HepG2 (cell line): Measurements from ENCODE around the gene BSND. TPM values are rescaled to one million over a fixed set of nuclear protein-coding genes. Genes with fewer than 3 reads are reported as not detected.

Experiments used
- ATAC-seq: fragments of 200-7000 bp; cut with Tn5 transposase; 3 replicates; pipeline ENCODE4 v1.9.1; 2020; ENCODE audit warnings: mild to moderate bottlenecking, moderate library complexity
- BruUV-seq: library from RNA; stranded (reverse); fragments of 400-500 nt; replicated peaks from 2 replicates; lab custom pipeline; 2021; lab: Mats Ljungman, UMichigan
- CTCF ChIA-PET: fragments of 300-600 bp; formaldehyde crosslinking; extraction: SDS; loops from one replicate; lab custom pipeline; 2021; ENCODE audit warnings: low total read pairs, inconsistent platforms, low intra/inter-chr PET ratio; lab: Yijun Ruan, JAX
- POLR2A ChIA-PET: fragments of 350-600 bp; sonication (Branson Sonifier 250); formaldehyde crosslinking; loops from one replicate; lab custom pipeline; 2020; ENCODE audit warnings: antibody characterized with exemption, inconsistent platforms; lab: Yijun Ruan, JAX
- DNase-seq: peaks from one replicate; pipeline ENCODE4 v3.0.0-alpha.2; 2015; ENCODE audit warnings: low spot score
- FAIRE-seq: peaks from 3 replicates; lab custom pipeline; 2011; peaks lifted over from hg19 to GRCh38; lab: Jason Lieb, UNC
- H2AFZ ChIP-seq: one replicate; pipeline ENCODE4 v1.6.1; 2011; ENCODE audit warnings: low read length, inconsistent platforms
- H3K27ac ChIP-seq: fragments of 300-600 bp; 3 replicates; pipeline ENCODE4 v1.8.0; 2011; ENCODE audit warnings: mixed run types, mild to moderate bottlenecking, mixed read lengths, low read length, inconsistent platforms; ENCODE audit not compliant: insufficient read depth; ENCODE audit errors: extremely low read length
- H3K27me3 ChIP-seq, 2 experiments: fragments of 200-600 bp in 1 of 2; 2 replicates in 1 of 2; 3 replicates in 1 of 2; pipeline versions ENCODE4 v1.6.0 to v1.8.0; 2011; ENCODE audit warnings: low read length in 2 of 2, mild to moderate bottlenecking in 2 of 2, moderate library complexity in 2 of 2, inconsistent platforms in 1 of 2; ENCODE audit not compliant: insufficient read depth in 2 of 2, control insufficient read depth in 1 of 2
- H3K36me3 ChIP-seq, 2 experiments: fragments of 200-600 bp in 1 of 2; replicated peaks in 1 of 2; 2 replicates in 1 of 2; 3 replicates in 1 of 2; pipeline versions ENCODE4 v1.5.1 to v1.8.0; 2011; ENCODE audit warnings: low read length in 2 of 2, inconsistent platforms in 1 of 2; ENCODE audit not compliant: insufficient read depth in 2 of 2, control insufficient read depth in 1 of 2
- H3K4me1 ChIP-seq: 2 replicates; pipeline ENCODE4 v1.5.1; 2012; ENCODE audit warnings: low read length, inconsistent platforms; ENCODE audit not compliant: insufficient read depth
- H3K4me2 ChIP-seq: 2 replicates; pipeline ENCODE4 v1.6.0; 2011; ENCODE audit warnings: low read depth, low read length, inconsistent platforms
- H3K4me3 ChIP-seq, 3 experiments: fragments of 200-600 bp in 1 of 3; sonication (generic), shearing (Covaris generic) in 1 of 3; replicated peaks in 1 of 3; 2 replicates each; pipeline ENCODE4 v1.5.1; 2011 to 2016; ENCODE audit warnings: low read length in 3 of 3, inconsistent platforms in 2 of 3, low read depth in 2 of 3, mild to moderate bottlenecking in 2 of 3, control low read depth in 1 of 3, mixed read lengths in 1 of 3; ENCODE audit not compliant: insufficient read depth in 1 of 3
- H3K79me2 ChIP-seq: one replicate; pipeline ENCODE4 v1.6.1; 2011; ENCODE audit warnings: low read length, inconsistent platforms; ENCODE audit not compliant: insufficient read depth
- H3K9ac ChIP-seq: 2 replicates; pipeline ENCODE4 v1.6.0; 2011; ENCODE audit warnings: mild to moderate bottlenecking, low read depth, low read length, inconsistent platforms; ENCODE audit not compliant: insufficient read depth
- H3K9me3 ChIP-seq: 2 replicates; pipeline ENCODE4 v1.5.1; 2012; ENCODE audit warnings: mild to moderate bottlenecking, low read length
- H4K20me1 ChIP-seq: 2 replicates; pipeline ENCODE4 v1.6.0; 2011; ENCODE audit warnings: inconsistent platforms, mild to moderate bottlenecking, low read length, moderate library complexity; ENCODE audit not compliant: insufficient read depth
- DDIT3 ChIP-seq: sonication (generic); formaldehyde crosslinking; IDR thresholded peaks from 2 replicates; pipeline ENCODE4 v1.4.0; 2020; ENCODE audit warnings: mild to moderate bottlenecking, missing genetic modification reagents
- EEA1 ChIP-seq: sonication (generic); formaldehyde crosslinking; IDR thresholded peaks from 2 replicates; pipeline ENCODE4 v1.5.1; 2020; ENCODE audit warnings: mild to moderate bottlenecking, missing genetic modification reagents, borderline replicate concordance
- FOSL1 ChIP-seq: sonication (generic); formaldehyde crosslinking; IDR thresholded peaks from 2 replicates; pipeline ENCODE4 v1.9.0; 2021; ENCODE audit warnings: missing genetic modification reagents, borderline replicate concordance
- FOSL2 ChIP-seq: sonication (generic); formaldehyde crosslinking; IDR thresholded peaks from 2 replicates; pipeline ENCODE4 v1.4.0; 2020; ENCODE audit warnings: missing genetic modification reagents
- HDAC1 ChIP-seq: sonication (generic); formaldehyde crosslinking; IDR thresholded peaks from 2 replicates; pipeline ENCODE4 v1.5.1; 2020; ENCODE audit warnings: mild to moderate bottlenecking, missing genetic modification reagents
- HOXA5 ChIP-seq: sonication (generic); formaldehyde crosslinking; IDR thresholded peaks from 2 replicates; pipeline ENCODE4 v1.4.0; 2020; ENCODE audit warnings: missing genetic modification reagents
- MXI1 ChIP-seq: IDR thresholded peaks from 3 replicates; pipeline ENCODE4 v1.6.1; 2012; ENCODE audit warnings: low read depth, low read length, inconsistent platforms, borderline replicate concordance
- PLSCR1 ChIP-seq: sonication (generic); formaldehyde crosslinking; IDR thresholded peaks from 2 replicates; pipeline ENCODE4 v1.5.0; 2020; ENCODE audit warnings: missing genetic modification reagents, mild to moderate bottlenecking, borderline replicate concordance
- RAD51 ChIP-seq: fragments of 450-650 bp; IDR thresholded peaks from 2 replicates; pipeline ENCODE4 v1.6.1; 2016; ENCODE audit warnings: borderline replicate concordance
- RBAK ChIP-seq: sonication (generic); formaldehyde crosslinking; IDR thresholded peaks from 2 replicates; pipeline ENCODE4 v1.5.1; 2020; ENCODE audit warnings: mild to moderate bottlenecking, missing genetic modification reagents
- SCMH1 ChIP-seq: sonication (generic); formaldehyde crosslinking; IDR thresholded peaks from 2 replicates; pipeline ENCODE4 v1.9.0; 2021; ENCODE audit warnings: missing genetic modification reagents, mild to moderate bottlenecking, borderline replicate concordance
- SYNCRIP ChIP-seq: fragments of 200-400 bp; formaldehyde crosslinking; IDR thresholded peaks from 2 replicates; pipeline ENCODE4 v1.6.1; 2018; ENCODE audit warnings: mild to moderate bottlenecking, low read depth, low read length; ENCODE audit not compliant: insufficient read depth
- TFE3 ChIP-seq: IDR thresholded peaks from 2 replicates; pipeline ENCODE4 v1.6.1; 2016
- USF2 ChIP-seq, 2 experiments: sonication (generic) in 1 of 2; formaldehyde crosslinking in 1 of 2; IDR thresholded peaks; 2 replicates each; pipeline versions ENCODE4 v1.5.1 to v1.6.1; 2011 to 2020; ENCODE audit warnings: borderline replicate concordance in 1 of 2, low read depth in 1 of 2, low read length in 1 of 2, mild to moderate bottlenecking in 1 of 2, missing genetic modification reagents in 1 of 2, moderate library complexity in 1 of 2
- ZFX ChIP-seq: sonication (generic); formaldehyde crosslinking; IDR thresholded peaks from 2 replicates; pipeline ENCODE4 v1.4.0; 2020; ENCODE audit warnings: mild to moderate bottlenecking, low read depth, missing genetic modification reagents, moderate library complexity
- ZNF24 ChIP-seq: fragments of 450-650 bp; IDR thresholded peaks from 2 replicates; pipeline ENCODE4 v1.6.1; 2017; ENCODE audit warnings: antibody characterized with exemption, mild to moderate bottlenecking
- ZNF672 ChIP-seq: sonication (generic); formaldehyde crosslinking; IDR thresholded peaks from 2 replicates; pipeline ENCODE4 v1.8.1; 2022; ENCODE audit warnings: missing genetic modification reagents
- WGBS: methylation state at CpG from one replicate; pipeline ENCODE4 v1.1.6; 2017; ENCODE audit warnings: low lambda C conversion rate; 5-methylcytosine and 5-hydroxymethylcytosine counted together
- in situ Hi-C: cut with HindIII; loops from 2 replicates; pipeline ENCODE4 v1.10.0; 2017; ENCODE audit warnings: low pct_unique_long_range_greater_than_20kb; ENCODE audit not compliant: extremely low pct_ligation_motif_present
- intact Hi-C: fragments of 100-400 bp; cut with micrococcal nuclease; formaldehyde crosslinking; loops from one replicate; pipeline ENCODE4 v1.10.0; 2022; ENCODE audit not compliant: unreplicated experiment
- polyA plus RNA-seq, 8 experiments: library from polyadenylated mRNA; depleted of rRNA in 3 of 8; stranded (reverse) in 7 of 8; unstranded in 1 of 8; fragments of >200 nt; fragmentation: Illumina TruSeq in 4 of 8; extraction: Trizol in 4 of 8; gene quantifications; 2 replicates each; pipeline versions ENCODE4 v1.2.1 to v1.2.3, GENCODE V29; 2011 to 2016; ENCODE audit warnings: low read depth in 4 of 8, missing spikeins in 1 of 8, mixed read lengths in 1 of 8; ENCODE audit not compliant: insufficient read depth in 1 of 8
- total RNA-seq, 5 experiments: library from RNA; depleted of rRNA; stranded (reverse); fragments of >200 nt; fragmentation: Illumina TruSeq; extraction: Trizol; gene quantifications; 2 replicates each; pipeline ENCODE4 v1.2.3, GENCODE V29; 2016; ENCODE audit warnings: low read depth in 1 of 5
- TF ChIP-seq, protein P1 (sequence below): IDR thresholded peaks from 2 replicates; pipeline ENCODE4 v1.6.1; 2012; ENCODE audit warnings: inconsistent platforms

Gene BSND
- total and polyA plus RNA-seq, 2 of the 13 experiments (the other 11 are each of a cell fraction or from before 2014, with no cell fraction given) = not detected

GRCh38 chr1:54952950-54953718, 45.6 kb upstream of the BSND start:
- Histone ChIP-seq H4K20me1 (no peaks in the 10 kb centered on the region), H3K27ac (no peak overlapping the region), H3K4me3 (no peak overlapping the region), H3K4me2 (peak overlapping the region; percentile 34; the same call in 1 of the 2 replicates), H3K79me2 (no peaks in the 10 kb centered on the region), H2AFZ (peak overlapping the region; percentile 70), H3K9ac (no peak overlapping the region), H3K36me3 (no peaks in the 10 kb centered on the region), H3K4me1 (peaks cover 55% of the 10 kb centered on the region), H3K9me3 (no peaks in the 10 kb centered on the region), H3K27me3 (peaks cover 0 to 3% of the 10 kb centered on the region in 2 experiments; a peak in 1 of 5 replicates)
- BruUV-seq = no TSS peak
- POLR2A ChIA-PET = no interaction called here
- FAIRE-seq (no peak), ATAC-seq (no peak), DNase-seq (peak; percentile 39)
- 22% methylated on average over 3 of the region's 4 CpGs for WGBS
- intact Hi-C loops = no loop called here
- CTCF ChIA-PET = no interaction called here
- in situ Hi-C loops = loop anchor here (5.0 kb wide), 1 partner anchor 44 kb away; the partner anchor contains the start of gene BSND
- TF ChIP-seq FOSL2 (CRISPR knock-in tag) (peak; percentile 80), TFE3 (CRISPR knock-in tag) (peak; percentile 63; the same call in 1 of the 2 replicates), FOSL1 (CRISPR knock-in tag) (no peak), SYNCRIP (no peak), USF2 (IDR thresholded peaks at IDR 0.05; ENCODE audit: low read depth, low read length) (peak; percentile 76), USF2 (CRISPR knock-in tag; IDR thresholded peaks at IDR 0.05; ENCODE audit: borderline replicate concordance) (peak; percentile 32; the same call in 1 of the 2 replicates), SCMH1 (CRISPR knock-in tag) (no peak), ZNF672 (CRISPR knock-in tag) (no peak), PLSCR1 (CRISPR knock-in tag) (no peak), HOXA5 (CRISPR knock-in tag) (no peak), RBAK (CRISPR knock-in tag) (no peak), MXI1 (peak; percentile 26; the same call in 1 of the 3 replicates), ZFX (CRISPR knock-in tag) (peak; percentile 40; the same call in 1 of the 2 replicates), EEA1 (CRISPR knock-in tag) (no peak), DDIT3 (no peak), HDAC1 (CRISPR knock-in tag) (no peak), ZNF24 (no peak), RAD51 (peak; percentile 75; the same call in 1 of the 2 replicates)
- TF ChIP-seq, protein P1, sequence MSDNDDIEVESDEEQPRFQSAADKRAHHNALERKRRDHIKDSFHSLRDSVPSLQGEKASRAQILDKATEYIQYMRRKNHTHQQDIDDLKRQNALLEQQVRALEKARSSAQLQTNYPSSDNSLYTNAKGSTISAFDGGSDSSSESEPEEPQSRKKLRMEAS = peak; percentile 44; the same call in 1 of the 2 replicates
